SH-SY5Y (cell line): ENCODE results near the gene SLC44A5.

Source experiments
- GATA2 ChIP-seq: IDR thresholded peaks from 2 replicates; pipeline ENCODE4 v1.6.1; 2011; ENCODE audit warnings: mild to moderate bottlenecking, low read depth, low read length
- GATA3 ChIP-seq: IDR thresholded peaks from 2 replicates; pipeline ENCODE4 v1.6.1; 2011; ENCODE audit warnings: low read depth, mild to moderate bottlenecking, low read length, moderate library complexity

GRCh38 chr1:75245239-75245638 is 365.7 kb downstream of the SLC44A5 start:
- TF ChIP-seq GATA3 (no peak), GATA2 (no peak)
